Fibroblast of lung (primary cell): ENCODE measurements around the gene RASSF5.

ENCODE experiments used
- EZH2 ChIP-seq: IDR thresholded peaks from 2 replicates; pipeline ENCODE4 v1.5.1; 2012; ENCODE audit warnings: low read length, control low read depth, mild to moderate bottlenecking; ENCODE audit errors: missing control alignments
- TF ChIP-seq, protein P1 (sequence below), 2 donors: IDR thresholded peaks in 1 of 2; conservative IDR thresholded peaks in 1 of 2; 1 replicate in 1 of 2; 2 replicates in 1 of 2; pipeline ENCODE4 v1.5.1; 2011 to 2012; ENCODE audit warnings: low read length in 2 of 2, control low read depth in 1 of 2, inconsistent platforms in 1 of 2, low read depth in 1 of 2, mild to moderate bottlenecking in 1 of 2

DNA sequence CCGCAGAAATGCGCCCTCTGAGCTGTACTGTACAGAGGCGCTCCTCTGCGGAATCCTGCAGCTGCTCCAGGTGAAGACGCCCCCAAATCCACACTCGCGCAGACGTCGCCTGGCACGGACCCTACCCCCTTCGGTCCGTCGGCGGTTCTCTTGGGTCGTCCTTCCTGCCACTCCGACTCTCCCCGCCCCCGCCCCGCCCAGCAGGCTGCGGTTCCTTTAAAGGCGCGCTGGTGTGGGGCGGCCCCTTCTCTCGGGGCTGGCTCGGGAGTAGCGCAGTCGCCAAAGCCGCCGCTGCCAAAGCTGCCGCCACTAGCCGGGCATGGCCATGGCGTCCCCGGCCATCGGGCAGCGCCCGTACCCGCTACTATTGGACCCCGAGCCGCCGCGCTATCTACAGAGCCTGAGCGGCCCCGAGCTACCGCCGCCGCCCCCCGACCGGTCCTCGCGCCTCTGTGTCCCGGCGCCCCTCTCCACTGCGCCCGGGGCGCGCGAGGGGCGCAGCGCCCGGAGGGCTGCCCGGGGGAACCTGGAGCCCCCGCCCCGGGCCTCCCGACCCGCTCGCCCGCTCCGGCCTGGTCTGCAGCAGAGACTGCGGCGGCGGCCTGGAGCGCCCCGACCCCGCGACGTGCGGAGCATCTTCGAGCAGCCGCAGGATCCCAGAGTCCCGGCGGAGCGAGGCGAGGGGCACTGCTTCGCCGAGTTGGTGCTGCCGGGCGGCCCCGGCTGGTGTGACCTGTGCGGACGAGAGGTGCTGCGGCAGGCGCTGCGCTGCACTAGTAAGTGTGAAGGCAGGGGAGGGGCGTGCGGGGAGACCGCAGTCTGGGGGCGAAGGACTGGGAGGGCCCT, at the start of gene RASSF5:
- TF ChIP-seq, protein P1, sequence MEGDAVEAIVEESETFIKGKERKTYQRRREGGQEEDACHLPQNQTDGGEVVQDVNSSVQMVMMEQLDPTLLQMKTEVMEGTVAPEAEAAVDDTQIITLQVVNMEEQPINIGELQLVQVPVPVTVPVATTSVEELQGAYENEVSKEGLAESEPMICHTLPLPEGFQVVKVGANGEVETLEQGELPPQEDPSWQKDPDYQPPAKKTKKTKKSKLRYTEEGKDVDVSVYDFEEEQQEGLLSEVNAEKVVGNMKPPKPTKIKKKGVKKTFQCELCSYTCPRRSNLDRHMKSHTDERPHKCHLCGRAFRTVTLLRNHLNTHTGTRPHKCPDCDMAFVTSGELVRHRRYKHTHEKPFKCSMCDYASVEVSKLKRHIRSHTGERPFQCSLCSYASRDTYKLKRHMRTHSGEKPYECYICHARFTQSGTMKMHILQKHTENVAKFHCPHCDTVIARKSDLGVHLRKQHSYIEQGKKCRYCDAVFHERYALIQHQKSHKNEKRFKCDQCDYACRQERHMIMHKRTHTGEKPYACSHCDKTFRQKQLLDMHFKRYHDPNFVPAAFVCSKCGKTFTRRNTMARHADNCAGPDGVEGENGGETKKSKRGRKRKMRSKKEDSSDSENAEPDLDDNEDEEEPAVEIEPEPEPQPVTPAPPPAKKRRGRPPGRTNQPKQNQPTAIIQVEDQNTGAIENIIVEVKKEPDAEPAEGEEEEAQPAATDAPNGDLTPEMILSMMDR (conservative IDR thresholded peaks at IDR 0.05 in 1 of 2, IDR thresholded peaks at IDR 0.05 in 1 of 2; ENCODE audit: low read depth in 1 of 2, low read length in 2 of 2) = no peak
- TF ChIP-seq EZH2 = no peak
